Esophagus squamous epithelium (tissue), 4 donors: Measurements from ENCODE around the gene GTPBP1.

ENCODE experiments used
- POLR2A ChIP-seq, 4 donors: fragments of 450-650 bp; IDR thresholded peaks; one replicate each; pipeline ENCODE4 v1.6.1; 2017; ENCODE audit warnings: antibody characterized with exemption in 4 of 4, mild to moderate bottlenecking in 4 of 4, moderate library complexity in 3 of 4
- TF ChIP-seq, protein P1 (sequence below), 6 experiments: fragments of 450-650 bp in 4 of 6; fragments of 200-600 bp in 2 of 6; sonication (generic) in 2 of 6; IDR thresholded peaks; one replicate each; pipeline ENCODE4 v1.5.1; 2016 to 2019; ENCODE audit warnings: antibody characterized with exemption in 6 of 6, mild to moderate bottlenecking in 4 of 6, moderate library complexity in 4 of 6

DNA sequence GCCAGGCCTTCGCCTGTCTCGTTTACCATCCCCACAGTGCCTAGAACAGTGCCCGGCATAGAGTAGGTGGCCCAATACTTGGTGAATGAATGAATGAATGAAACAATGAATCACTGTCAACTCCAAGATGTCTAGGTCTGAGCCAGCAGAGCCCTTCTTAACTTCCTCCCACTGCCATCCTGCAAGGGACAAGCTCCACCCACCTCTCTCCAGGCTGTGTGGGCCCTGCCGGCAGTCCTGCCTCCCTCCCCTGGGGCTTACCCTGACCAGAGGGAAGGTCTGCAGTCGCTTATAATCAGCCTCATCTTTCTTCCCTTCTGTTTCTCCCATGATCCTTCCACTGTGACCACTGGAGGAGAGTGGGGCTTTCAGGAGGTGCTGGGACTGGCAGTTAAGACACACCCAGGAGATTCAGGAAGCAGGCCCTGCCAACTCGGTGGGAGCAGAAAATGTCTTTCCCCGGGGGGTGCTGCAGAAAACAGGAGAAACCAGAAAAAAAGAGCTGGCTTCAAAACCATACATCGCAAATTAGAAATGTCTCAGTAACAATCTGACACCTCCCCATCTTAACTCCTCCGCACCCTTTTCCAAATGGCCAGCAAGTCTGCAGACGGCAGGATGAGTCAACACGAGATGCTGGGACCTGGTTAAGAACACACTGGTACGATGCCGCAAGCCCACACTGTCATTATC, 76.8 kb downstream of the GTPBP1 start:
- TF ChIP-seq, protein P1, sequence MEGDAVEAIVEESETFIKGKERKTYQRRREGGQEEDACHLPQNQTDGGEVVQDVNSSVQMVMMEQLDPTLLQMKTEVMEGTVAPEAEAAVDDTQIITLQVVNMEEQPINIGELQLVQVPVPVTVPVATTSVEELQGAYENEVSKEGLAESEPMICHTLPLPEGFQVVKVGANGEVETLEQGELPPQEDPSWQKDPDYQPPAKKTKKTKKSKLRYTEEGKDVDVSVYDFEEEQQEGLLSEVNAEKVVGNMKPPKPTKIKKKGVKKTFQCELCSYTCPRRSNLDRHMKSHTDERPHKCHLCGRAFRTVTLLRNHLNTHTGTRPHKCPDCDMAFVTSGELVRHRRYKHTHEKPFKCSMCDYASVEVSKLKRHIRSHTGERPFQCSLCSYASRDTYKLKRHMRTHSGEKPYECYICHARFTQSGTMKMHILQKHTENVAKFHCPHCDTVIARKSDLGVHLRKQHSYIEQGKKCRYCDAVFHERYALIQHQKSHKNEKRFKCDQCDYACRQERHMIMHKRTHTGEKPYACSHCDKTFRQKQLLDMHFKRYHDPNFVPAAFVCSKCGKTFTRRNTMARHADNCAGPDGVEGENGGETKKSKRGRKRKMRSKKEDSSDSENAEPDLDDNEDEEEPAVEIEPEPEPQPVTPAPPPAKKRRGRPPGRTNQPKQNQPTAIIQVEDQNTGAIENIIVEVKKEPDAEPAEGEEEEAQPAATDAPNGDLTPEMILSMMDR (IDR thresholded peaks at IDR 0.05), result no peak
- no peak for TF ChIP-seq POLR2A (IDR thresholded peaks at IDR 0.05)
